Esophagus mucosa (tissue), 1 donor: Measurements from ENCODE around the gene WDFY3. TPM values are rescaled to one million over a fixed set of nuclear protein-coding genes. Genes with fewer than 3 reads are reported as not detected.
A peak's percentile ranks its signal among the peaks of the same experiment; 100 is the strongest.

Source experiments
- ATAC-seq: fragments of 200-7000 bp; cut with Tn5 transposase; one replicate; pipeline ENCODE4 v1.9.1; 2020
- total RNA-seq: library from RNA; stranded (reverse); gene quantifications from one replicate; pipeline ENCODE4 v1.2.4, GENCODE V29; 2023
- donor health status: DM: yes; HTN: yes; CAD: no.

The WDFY3 gene
- total RNA-seq, 1 donor from 2014 or later, result 46.7 TPM

- no peak for ATAC-seq
These were observed 180.0 kb downstream of the WDFY3 start for GRCh38 chr4:84786478-84786877.

GRCh38 chr4:84782517-84782916, 184.0 kb downstream of the WDFY3 start:
- no peak for ATAC-seq

DNA sequence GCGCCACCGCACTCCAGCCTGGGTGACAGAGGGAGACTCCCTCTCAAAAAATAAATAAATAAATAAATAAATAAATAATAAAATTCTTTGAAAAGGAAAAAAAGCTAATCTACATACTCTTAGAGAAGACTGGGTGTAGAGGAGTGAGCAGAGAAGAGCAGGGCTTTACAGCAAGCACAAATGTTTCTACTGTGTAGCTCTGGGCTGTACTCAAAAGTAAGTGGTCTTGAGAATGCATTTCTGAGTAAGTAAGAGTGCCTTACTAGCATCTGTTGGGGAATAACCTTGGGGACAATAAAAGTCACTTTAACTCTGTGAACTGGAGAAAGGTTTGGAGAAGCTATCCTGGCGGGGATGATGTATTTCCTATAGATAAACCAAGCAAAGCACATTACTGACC, 185.8 kb downstream of the WDFY3 start:
- ATAC-seq, result no peak

- no peak for ATAC-seq
These were observed 188.4 kb downstream of the WDFY3 start for GRCh38 chr4:84778041-84778440.

DNA sequence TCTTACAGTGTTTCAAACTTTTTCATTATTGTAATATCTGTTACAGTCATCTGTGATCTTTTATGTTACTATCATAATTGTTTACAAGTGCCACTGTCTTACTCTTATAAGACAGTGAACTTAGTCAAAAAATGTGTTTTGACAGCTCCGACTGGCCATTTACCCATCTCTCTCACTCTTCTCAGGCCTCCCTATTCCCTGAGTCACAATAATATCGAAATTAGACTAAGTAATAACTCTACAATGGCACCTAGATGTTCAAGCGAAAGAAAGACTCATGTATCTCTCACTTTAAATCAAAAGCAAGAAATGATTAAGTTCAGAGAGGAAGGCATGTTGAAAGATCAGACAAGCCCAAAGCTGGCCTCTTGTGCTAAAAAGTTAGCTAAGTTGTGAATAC, 199.3 kb downstream of the WDFY3 start:
- no peak for ATAC-seq

DNA sequence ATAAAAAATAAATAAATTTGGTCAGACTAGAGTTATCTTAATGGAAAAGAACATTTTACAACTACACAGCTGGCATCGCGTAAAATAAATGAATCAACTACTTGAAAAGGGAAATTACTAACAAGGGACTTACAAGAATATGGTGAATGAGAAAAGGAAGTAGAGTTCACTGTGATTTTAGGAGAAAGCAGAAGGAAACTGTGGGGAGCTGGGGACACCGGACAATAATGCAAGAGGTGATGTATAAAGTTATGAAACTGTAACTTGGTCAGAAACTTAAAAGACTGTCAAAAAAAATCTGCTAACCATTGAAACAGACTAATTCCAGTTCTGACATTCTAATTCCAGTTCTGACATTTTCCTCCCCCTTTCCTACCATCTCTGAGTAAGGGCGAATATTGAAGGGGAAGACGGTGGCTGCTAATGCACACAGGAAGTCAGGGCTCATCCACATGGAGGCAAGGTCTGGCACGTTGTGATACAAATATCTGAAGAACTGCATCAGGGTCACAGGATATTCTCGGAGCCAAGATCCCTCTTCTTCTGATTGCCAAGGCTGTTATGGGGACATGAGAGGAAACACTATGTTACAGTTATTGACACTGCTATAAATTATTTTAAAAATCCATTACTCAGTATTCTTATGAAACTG, 213.0 kb downstream of the WDFY3 start:
- ATAC-seq, result no peak

- ATAC-seq, result no peak
These were observed 214.8 kb downstream of the WDFY3 start for GRCh38 chr4:84751707-84752106.

- ATAC-seq, result no peak
These were observed 215.6 kb downstream of the WDFY3 start for GRCh38 chr4:84750960-84751283.

DNA sequence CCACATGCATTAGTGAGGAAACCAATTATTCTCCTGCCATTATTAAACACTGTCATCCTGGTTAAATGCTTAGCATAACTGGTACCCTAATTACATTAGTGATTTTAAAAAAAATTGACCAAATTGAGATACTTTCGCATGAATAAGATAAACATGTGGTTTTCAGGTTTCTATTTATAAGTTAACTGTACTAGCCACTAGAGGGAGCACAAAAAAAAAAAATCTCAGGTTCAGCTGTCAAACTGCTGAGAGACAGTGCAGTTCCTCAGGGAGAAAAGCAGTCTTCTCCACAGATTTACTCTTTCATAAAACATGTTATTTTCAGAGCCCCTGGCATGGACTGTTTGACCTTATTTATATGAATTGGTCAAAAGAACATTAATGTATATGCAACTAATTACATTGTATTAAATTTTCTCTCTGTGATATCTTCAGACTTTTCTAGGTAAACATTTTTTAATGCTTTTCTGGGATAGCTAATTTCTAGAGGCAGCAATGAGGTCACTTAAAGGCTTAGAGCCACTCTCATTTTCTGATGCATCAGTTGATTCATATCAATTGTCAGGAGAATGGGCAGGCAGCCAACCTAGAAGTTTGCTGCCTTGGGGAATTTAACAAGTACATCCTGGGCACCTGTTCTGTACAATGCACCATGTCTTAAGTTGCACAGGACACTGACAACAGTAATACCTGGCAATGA, 216.1 kb downstream of the WDFY3 start:
- peak; percentile 42 for ATAC-seq

DNA sequence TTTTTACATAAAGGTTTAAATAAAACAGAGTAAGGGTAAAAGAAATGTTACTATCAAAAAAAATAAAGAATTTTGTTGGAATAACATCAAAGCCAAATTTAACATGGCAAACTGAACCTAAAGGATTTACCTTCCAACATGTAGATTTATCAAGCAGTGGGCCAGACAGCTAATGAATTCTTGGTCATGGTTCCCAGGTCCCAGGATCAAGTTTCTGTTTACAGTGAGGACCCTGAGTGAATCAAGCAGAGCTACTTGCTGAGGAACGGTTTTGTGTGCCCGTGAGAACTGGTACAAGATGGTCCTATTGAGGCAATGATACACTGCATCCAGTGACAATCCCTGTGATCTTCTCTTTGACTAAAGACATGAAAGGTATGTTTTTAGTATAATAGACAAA, 226.4 kb downstream of the WDFY3 start:
- ATAC-seq, result no peak

DNA sequence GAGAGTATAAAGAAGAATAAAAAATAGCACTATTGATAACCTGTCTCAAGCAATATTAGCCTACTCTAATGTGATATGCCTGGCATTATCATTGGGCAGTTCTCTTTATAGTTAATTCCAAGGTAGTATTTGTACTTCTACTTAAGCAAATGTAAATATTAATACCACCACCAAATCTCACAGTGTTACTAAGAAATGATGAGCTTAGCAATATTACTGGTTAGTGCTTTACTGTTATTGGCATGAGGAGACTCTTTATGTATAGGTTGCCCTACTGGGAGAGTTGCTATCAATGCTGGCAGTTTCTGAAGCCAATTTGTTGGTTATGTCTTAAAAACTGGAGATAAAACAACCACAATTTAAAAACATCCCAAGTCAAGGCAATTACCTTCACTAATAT, 227.9 kb downstream of the WDFY3 start:
- ATAC-seq, result no peak

DNA sequence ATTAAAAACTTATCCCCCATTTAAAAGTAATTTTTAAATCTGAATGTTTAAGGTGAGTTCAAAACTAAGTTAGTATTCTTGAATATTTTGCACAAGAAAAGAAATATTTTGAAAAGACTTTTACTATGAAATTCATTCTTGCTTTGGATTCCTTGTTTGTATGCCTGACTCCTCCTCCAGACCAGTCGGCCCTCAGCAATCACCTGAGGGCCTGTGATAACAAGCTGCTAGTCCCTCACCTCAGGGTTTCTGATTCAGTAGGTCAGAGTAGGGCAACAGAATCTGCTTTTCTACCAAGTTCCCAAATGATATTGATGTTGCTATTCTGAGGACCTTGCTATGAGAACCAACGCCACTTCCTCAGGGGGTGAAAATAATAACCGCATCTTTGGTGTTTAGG, 228.8 kb downstream of the WDFY3 start:
- ATAC-seq, result no peak

- no peak for ATAC-seq
These were observed 232.5 kb downstream of the WDFY3 start for GRCh38 chr4:84734037-84734436.

GRCh38 chr4:84733343-84734033, 233.0 kb downstream of the WDFY3 start:
- no peak for ATAC-seq

DNA sequence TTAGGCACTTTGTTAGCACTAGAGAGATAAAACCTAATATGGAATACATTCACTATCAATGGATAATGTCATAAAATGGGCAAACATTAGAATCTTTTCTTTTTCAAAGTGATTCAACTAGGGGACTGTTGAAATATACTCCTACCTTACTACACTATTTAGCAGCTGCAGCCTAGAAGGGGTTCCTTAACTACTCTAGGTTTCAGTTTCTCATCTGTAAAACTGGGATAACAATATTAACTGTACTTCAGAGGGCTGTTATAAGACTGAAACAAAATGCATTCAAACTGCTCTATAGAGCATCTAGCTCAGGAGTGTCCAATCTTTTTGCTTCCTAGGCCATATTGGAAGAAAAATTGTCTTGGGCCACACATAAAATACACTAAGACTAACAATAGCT, 236.1 kb downstream of the WDFY3 start:
- ATAC-seq, result no peak

- ATAC-seq, result no peak
These were observed 239.0 kb downstream of the WDFY3 start for GRCh38 chr4:84727491-84727890.

GRCh38 chr4:84726356-84726755, 240.1 kb downstream of the WDFY3 start:
- no peak for ATAC-seq

DNA sequence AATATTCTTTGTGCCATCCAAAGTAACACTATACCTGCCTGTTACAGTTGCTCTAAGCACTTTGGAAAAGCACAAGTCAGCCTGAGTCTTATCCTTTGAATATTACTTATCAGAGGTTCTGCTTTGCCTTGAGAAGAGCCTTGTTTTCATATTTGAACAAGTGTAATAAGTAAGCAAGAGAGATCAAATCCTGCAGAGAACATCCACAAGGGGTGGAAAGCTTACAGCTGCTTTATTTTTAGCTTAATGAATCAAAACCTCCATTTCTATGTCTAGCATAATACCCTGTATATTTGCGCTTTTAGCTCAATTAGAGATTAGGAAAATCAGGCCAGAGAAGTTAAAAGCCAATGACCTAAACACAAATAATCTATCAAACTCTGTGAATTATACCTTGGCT, 243.8 kb downstream of the WDFY3 start:
- ATAC-seq, result no peak

DNA sequence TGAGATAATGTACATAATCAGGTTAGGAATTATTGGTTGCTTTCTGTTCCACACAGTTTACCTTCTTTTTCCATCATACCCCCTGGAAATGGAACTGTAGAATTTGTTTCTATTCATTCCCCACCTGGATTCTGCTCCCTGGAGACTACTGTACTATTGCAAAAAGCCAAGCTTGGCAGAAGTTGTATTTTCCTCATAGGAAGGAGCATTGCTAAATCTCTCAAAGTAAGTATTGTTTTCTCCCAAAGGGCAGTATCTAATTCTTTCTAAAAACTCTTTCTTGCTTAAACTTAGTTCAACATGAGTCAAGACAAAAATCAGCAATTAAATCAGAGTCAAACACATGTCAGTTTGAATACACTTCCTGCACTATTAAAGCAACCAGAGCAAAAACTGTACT, 247.4 kb downstream of the WDFY3 start:
- ATAC-seq, result no peak

DNA sequence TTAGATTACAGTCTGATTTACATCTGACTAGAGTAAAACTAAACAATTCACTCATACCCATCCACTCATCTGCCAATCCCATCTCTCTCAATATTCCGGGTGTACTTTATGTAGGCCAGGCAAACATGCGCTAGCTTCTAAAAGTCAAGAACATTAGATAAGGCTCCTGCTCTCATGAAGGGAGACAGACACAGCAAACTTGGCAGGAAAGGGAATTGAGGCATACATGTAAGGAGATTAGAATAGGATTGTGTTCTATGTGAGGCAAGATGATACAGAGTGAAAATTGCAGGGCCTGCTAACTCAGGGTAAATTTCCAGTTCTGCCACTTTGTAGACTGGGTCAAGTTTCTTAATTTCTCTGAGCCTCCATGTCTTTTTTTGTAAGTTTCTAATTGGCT, 247.8 kb downstream of the WDFY3 start:
- peak; percentile 42 for ATAC-seq

GRCh38 chr4:84710548-84710947, 255.9 kb downstream of the WDFY3 start:
- ATAC-seq, result no peak

- ATAC-seq, result no peak
These were observed 257.9 kb downstream of the WDFY3 start for GRCh38 chr4:84708406-84709135.

DNA sequence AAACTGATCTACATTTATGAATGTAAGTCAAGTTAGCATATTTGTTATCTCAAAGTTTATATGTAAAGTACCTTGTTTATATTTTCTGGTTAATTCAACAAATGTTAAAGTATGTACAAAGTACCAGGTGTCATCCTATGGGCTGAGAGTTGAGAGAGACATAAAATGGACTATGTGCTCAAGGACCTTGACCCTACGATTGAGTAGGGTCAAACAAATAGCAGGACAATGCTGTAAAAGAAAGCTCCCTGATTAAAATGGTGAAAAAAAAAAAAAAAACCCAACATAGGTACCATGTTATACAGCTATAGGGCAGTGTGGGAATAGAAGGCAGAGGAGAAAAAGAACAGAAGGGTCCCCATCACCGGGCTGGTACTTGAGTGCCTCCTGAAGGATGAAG, 260.2 kb downstream of the WDFY3 start:
- ATAC-seq, result no peak
